AG04449 (cell line): ENCODE data around the gene IPCEF1.

Experiments used
- CTCF ChIA-PET: fragments of 350-600 bp; formaldehyde crosslinking; extraction: SDS; loops from one replicate; lab custom pipeline; 2021; ENCODE audit warnings: antibody characterized with exemption; lab: Yijun Ruan, JAX
- POLR2A ChIA-PET: fragments of 400-600, 350-600 bp; formaldehyde crosslinking; extraction: SDS; loops from one replicate; lab custom pipeline; 2020; ENCODE audit warnings: antibody characterized with exemption, inconsistent platforms; lab: Yijun Ruan, JAX
- DNase-seq: peaks from one replicate; pipeline ENCODE4 v3.0.0-alpha.2; 2010; ENCODE audit warnings: low read depth, low spot score
- H3K4me3 ChIP-seq: 2 replicates; pipeline ENCODE4 v1.5.1; 2011; ENCODE audit warnings: low read depth, mild to moderate bottlenecking, control low read depth, low read length
- TF ChIP-seq, protein P1 (sequence below): IDR thresholded peaks from one replicate; pipeline ENCODE4 v1.5.1; 2011; ENCODE audit warnings: mild to moderate bottlenecking, moderate library complexity, low read length, control low read depth, inconsistent platforms; ENCODE audit not compliant: insufficient read depth; ENCODE audit errors: missing control alignments

Gene IPCEF1

DNA sequence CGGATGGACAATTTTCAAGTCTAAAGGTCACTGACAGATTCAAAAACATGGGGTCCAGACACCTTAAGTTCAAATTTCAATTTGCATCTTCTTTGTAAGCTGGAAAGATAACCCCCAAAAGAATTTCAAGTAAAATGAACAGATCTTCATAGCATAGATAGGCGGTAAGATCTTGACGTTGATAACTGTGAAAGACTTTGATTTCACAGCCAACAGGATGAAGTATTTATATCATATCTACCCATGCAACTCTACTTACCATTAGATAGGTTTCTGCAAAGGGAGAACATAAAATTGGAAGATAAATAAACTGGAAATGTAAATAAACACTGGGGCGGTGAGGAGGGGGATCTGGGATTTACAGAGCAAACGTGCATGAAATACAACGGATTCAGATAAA, 137.8 kb downstream of the IPCEF1 start:
- ChIA-PET POLR2A (no interaction called here), CTCF (no interaction called here)
- no peak for DNase-seq
- TF ChIP-seq, protein P1, sequence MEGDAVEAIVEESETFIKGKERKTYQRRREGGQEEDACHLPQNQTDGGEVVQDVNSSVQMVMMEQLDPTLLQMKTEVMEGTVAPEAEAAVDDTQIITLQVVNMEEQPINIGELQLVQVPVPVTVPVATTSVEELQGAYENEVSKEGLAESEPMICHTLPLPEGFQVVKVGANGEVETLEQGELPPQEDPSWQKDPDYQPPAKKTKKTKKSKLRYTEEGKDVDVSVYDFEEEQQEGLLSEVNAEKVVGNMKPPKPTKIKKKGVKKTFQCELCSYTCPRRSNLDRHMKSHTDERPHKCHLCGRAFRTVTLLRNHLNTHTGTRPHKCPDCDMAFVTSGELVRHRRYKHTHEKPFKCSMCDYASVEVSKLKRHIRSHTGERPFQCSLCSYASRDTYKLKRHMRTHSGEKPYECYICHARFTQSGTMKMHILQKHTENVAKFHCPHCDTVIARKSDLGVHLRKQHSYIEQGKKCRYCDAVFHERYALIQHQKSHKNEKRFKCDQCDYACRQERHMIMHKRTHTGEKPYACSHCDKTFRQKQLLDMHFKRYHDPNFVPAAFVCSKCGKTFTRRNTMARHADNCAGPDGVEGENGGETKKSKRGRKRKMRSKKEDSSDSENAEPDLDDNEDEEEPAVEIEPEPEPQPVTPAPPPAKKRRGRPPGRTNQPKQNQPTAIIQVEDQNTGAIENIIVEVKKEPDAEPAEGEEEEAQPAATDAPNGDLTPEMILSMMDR = no peak
- no peak overlapping the region for H3K4me3 ChIP-seq

DNA sequence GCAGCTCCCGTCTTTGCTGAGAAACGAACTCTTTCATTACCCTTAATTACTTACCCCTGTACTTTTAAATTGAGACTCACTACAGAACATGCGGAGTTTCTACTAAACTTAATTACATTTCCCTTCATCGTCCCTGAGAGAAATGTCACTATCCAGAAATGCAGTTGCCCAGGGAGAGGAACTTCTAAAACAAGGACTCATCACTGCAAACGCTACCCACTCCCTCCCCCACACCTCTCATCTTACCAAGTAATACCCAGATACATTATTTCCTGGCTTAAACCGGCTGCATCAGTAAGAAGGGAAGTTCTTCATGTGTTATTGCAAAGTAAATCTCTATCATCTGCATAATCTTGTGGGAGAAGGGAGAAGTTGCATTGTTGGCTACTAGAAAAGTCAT, 138.3 kb downstream of the IPCEF1 start:
- no peak for DNase-seq
- TF ChIP-seq, protein P1 = no peak
- H3K4me3 ChIP-seq = no peak overlapping the region
- ChIA-PET CTCF (interaction anchor here (0.6 kb wide), 1 partner anchor 36 kb away, joined by 3 read pairs; no protein-coding TSS in a partner anchor), POLR2A (no interaction called here)

DNA sequence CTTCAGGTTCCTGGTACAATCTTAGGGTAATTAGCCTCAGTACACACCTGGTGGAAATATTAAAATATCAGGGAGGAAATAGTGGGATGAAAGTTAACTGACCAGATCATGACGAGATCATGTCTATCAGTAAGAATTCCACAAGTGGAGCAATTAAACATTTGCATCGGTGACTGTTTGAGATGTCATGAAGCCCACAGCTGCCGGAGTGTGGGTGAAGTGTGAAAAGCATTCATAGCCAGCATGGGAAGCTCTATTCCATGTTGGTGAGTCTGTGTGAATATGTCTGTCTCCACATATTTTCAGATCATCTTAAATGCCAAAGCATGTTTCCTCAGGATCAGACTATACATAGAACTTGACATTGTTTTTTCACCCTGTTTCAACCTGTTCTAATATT, 142.8 kb downstream of the IPCEF1 start:
- ChIA-PET POLR2A (no interaction called here), CTCF (no interaction called here)
- TF ChIP-seq, protein P1 = no peak
- no peak for DNase-seq
- no peak overlapping the region for H3K4me3 ChIP-seq

DNA sequence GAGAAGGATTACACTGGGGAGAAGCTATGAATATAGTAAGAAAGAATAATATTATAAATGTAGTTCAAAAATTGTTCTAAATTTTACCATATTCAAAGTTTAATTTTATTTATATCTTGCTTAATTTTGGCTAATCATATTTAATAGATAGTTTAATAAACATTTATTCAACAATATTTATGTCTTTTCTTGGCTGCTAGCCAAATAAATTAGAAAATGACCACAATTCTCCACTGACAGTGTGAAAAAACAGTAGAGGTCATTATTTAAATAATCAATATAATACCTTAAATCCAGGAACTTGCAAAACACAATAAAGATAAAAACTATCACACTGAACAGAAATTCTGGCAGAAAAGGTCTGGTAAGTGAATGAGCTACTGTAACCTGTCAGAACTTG, 145.9 kb downstream of the IPCEF1 start:
- ChIA-PET POLR2A (no interaction called here), CTCF (no interaction called here)
- no peak overlapping the region for H3K4me3 ChIP-seq
- no peak for DNase-seq
- TF ChIP-seq, protein P1 = no peak

DNA sequence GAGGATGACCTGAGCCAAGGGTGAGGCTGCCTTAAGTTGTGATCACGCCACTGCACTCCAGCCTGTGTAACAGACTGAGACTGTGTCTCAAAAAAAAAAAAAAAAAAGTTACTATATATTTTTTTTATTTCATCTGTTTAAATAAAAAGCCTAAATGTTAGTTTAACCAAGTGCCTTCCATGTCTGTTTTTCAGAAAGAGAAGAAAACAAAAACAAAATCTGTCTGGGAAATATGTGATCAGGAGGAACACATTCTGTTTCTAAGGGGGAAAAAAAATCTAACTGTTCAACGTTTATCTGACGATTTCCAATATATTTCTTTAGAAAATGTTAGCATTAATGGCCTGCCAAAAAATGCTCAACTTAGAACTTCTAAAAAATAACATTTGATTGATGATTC, 147.0 kb downstream of the IPCEF1 start:
- CTCF ChIA-PET = interaction anchor here (1.0 kb wide), 1 partner anchor 27 kb away, joined by 3 read pairs; no protein-coding TSS in a partner anchor
- TF ChIP-seq, protein P1 = no peak
- no peak overlapping the region for H3K4me3 ChIP-seq
- POLR2A ChIA-PET = no interaction called here
- no peak for DNase-seq

DNA sequence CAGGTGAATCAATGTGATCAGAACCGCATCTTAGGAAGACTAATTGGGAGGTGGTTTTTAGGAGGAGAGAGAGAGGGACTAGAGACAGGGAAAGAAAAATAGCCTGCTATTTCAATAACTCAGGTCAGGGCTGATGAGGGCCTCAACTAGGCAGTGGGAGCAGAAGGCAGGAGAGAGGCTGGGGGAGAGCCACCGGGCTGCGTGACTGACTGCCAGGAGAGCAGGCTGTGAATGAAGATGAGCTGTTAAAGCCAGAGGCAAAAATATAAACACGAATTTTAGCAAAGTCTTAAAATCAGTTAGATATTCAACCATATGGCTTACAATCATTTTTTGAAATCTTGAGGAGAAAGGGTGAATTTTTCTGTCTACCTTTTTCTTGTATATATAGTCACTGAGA, 149.6 kb downstream of the IPCEF1 start:
- TF ChIP-seq, protein P1 = no peak
- ChIA-PET POLR2A (no interaction called here), CTCF (no interaction called here)
- no peak overlapping the region for H3K4me3 ChIP-seq
- no peak for DNase-seq

DNA sequence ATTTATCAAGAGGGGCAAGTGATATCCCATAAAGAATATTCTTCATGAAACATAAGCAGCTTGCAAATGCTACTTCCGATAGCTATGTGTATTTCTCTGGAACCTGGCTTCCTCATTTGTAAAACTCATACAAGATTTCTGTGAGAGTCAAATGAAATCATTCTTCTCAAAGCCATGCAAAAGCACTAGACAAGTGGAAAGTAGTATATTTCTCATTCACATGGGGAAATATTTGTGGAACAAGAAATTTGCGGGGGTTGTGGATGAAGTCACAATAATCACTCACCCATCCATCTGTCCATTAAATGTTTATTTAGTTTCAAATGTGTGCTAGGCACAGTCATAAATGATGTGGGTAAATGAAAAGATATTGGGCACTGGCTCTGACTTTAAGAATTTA, 150.5 kb downstream of the IPCEF1 start:
- CTCF ChIA-PET = no interaction called here

More for the DNA sequence above, 150.5 kb downstream of the IPCEF1 start:
- no peak overlapping the region for H3K4me3 ChIP-seq
- POLR2A ChIA-PET = no interaction called here
- TF ChIP-seq, protein P1 = no peak
- DNase-seq = no peak
